Natural killer cell treated with Interleukin-12 subunit alpha and Interleukin-12 subunit beta and Interleukin-15 and Interleukin-18, amount 100 ng/mL, for 72 hours (primary cell): ENCODE results near the gene MTCH1. TPM values are rescaled to one million over a fixed set of nuclear protein-coding genes. Genes with fewer than 3 reads are reported as not detected.

Source experiments
- ATAC-seq, 2 donors: fragments of 150-1000 bp; cut with Tn5 transposase in 1 of 2; sonication (Bioruptor Pico), chemical (Tn5 transposase) in 1 of 2; 2 replicates each; pipeline ENCODE4 v1.10.0; 2021
- DNase-seq: peaks from one replicate; pipeline ENCODE4 v3.0.0; 2022; ENCODE audit warnings: low spot score
- H3K27ac Mint-ChIP-seq, 2 donors: 1 replicate in 1 of 2; 2 replicates in 1 of 2; pipeline ENCODE4 v1.8.0; 2022; ENCODE audit warnings: mixed read lengths in 2 of 2, mild to moderate bottlenecking in 1 of 2, moderate library complexity in 1 of 2
- H3K27me3 Mint-ChIP-seq, 2 donors: 1 replicate in 1 of 2; 2 replicates in 1 of 2; pipeline ENCODE4 v1.8.0; 2022; ENCODE audit warnings: mixed read lengths in 2 of 2
- H3K36me3 Mint-ChIP-seq: one replicate; pipeline ENCODE4 v1.8.0; 2022; ENCODE audit warnings: mixed read lengths
- H3K4me1 Mint-ChIP-seq, 2 donors: 1 replicate in 1 of 2; 2 replicates in 1 of 2; pipeline ENCODE4 v1.8.0; 2022; ENCODE audit warnings: low read depth in 2 of 2, mixed read lengths in 2 of 2, mild to moderate bottlenecking in 1 of 2
- H3K4me3 Mint-ChIP-seq: one replicate; pipeline ENCODE4 v1.8.0; 2022; ENCODE audit warnings: mixed read lengths
- H3K9me3 Mint-ChIP-seq: 2 replicates; pipeline ENCODE4 v1.8.0; 2022; ENCODE audit warnings: mixed read lengths
- total RNA-seq, 2 donors: library from RNA; stranded (reverse); gene quantifications; one replicate each; pipeline ENCODE4 v1.2.3, GENCODE V29; 2022

Gene MTCH1
- total RNA-seq, 2 donors from 2014 or later: 118 to 183 TPM

DNA sequence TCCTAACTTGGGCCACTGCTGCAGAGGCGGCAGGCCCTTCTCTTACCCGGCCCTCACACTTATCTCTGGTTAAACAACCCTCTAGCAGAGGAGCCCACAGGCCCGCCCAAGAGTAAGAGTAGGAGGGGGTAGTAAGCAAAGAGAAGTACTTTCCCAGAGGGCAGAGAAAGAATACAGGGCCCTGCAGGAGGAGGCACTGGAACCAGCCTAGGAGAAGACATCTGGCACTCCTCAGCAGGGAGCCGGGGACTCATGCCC is 10.1 kb downstream of the MTCH1 start:
- Mint-ChIP-seq H3K4me3 (no peak overlapping the region), H3K27ac (peak overlapping the region in 1 of 2 donors; percentile 31)

DNA sequence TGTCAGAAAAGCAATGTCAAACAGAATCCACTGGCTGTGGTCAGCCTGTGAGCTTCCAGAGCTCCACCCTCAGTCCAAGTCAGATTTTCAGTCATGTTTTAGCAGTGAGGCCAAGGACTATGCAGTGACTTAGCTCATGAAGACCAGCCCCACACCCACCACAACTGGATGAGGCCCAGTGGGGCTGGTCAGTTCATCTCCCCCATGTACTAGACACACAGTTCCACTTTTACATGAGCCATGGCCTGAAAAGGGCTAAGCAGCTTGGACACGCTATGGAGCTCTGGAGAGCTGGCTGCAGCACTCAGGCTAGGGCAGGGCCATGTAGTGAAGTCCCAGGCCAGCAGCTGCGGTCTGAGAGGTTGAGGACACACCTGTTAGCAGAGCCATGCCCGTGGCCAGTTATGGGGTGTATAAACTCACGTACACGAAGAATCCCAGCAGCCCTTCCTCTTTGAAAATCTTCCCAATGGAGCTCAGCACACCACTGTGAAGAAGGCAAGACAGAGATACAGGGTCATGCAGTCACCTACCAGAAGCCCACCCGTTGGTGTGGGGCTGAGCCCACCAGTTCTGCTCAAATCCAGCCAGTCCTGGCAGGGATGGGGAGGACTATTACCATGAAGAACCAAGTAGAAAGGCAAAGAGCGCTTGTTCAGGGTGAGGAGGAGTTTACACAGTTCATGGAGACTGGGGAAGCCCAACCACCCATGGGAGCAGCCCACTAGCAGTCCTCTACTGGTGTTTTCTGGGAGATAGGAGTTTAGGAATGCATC is 10.6 kb downstream of the MTCH1 start:
- Mint-ChIP-seq H3K4me3 (no peak overlapping the region), H3K4me1 (peaks cover 4 to 12% of the 10 kb centered on the region in 2 donors), H3K27ac (peak overlapping the region in 1 of 2 donors; percentile 31), H3K9me3 (no peaks in the 10 kb centered on the region), H3K36me3 (no peaks in the 10 kb centered on the region), H3K27me3 (no peaks in the 10 kb centered on the region)
- no peak for DNase-seq
- no peak for ATAC-seq

More for the DNA sequence above, 10.1 kb downstream of the MTCH1 start:
- DNase-seq (no peak), ATAC-seq (no peak)
- Mint-ChIP-seq H3K4me1 (peaks cover 8 to 17% of the 10 kb centered on the region in 2 donors), H3K9me3 (no peaks in the 10 kb centered on the region), H3K27me3 (no peaks in the 10 kb centered on the region), H3K36me3 (no peaks in the 10 kb centered on the region)

DNA sequence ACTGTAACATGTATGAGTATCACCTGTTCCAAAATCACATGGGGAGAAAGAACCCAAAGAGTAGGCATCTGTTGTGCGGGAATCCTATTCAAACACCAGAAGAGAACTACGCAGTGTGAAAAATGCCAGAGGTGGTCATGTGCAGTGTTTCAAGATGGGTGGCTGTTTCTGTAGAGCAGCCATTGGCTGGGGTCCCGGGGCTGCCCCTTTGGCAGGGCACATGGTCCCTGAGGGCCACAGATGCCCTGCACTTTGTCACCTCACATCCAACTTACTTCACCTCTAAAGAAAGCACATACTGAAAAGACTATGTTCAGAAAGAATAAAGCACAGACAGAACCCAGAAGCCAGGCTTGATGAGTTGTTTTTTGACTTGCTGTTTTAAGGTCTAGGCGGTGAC is 12.3 kb downstream of the MTCH1 start:
- peaks cover 0 to 6% of the 10 kb centered on the region in 2 donors for H3K4me1 Mint-ChIP-seq
- H3K27me3 Mint-ChIP-seq: no peaks in the 10 kb centered on the region
- DNase-seq (no peak), ATAC-seq (no peak)
- no peak overlapping the region for H3K27ac Mint-ChIP-seq
- no peak overlapping the region for H3K4me3 Mint-ChIP-seq
- no peaks in the 10 kb centered on the region for H3K9me3 Mint-ChIP-seq
- peaks cover 7% of the 10 kb centered on the region for H3K36me3 Mint-ChIP-seq

DNA sequence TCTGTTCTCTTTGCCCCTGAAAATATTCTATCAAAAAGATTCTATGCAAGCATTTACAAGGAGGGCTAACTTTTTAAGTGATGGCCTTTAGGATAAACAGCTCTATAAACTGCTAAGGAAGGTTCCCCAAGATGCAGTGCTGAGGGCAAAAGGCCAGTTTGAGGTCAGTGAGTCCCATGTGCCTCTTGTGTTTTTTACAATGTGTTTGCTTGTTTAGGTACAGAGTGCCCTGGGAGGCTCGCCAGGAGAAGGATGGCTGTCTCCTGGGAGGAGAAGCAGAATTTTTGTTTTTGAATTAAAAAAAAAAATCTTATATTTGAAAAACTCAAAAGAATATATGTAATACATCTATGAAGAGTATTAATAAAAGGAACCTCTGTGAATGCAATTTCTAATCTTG is 12.8 kb downstream of the MTCH1 start:
- H3K27ac Mint-ChIP-seq: no peak overlapping the region
- H3K36me3 Mint-ChIP-seq: peaks cover 8% of the 10 kb centered on the region
- ATAC-seq (no peak), DNase-seq (no peak)
- peaks cover 0 to 8% of the 10 kb centered on the region in 2 donors for H3K4me1 Mint-ChIP-seq
- H3K4me3 Mint-ChIP-seq: no peak overlapping the region
- H3K27me3 Mint-ChIP-seq: no peaks in the 10 kb centered on the region
- no peaks in the 10 kb centered on the region for H3K9me3 Mint-ChIP-seq

DNA sequence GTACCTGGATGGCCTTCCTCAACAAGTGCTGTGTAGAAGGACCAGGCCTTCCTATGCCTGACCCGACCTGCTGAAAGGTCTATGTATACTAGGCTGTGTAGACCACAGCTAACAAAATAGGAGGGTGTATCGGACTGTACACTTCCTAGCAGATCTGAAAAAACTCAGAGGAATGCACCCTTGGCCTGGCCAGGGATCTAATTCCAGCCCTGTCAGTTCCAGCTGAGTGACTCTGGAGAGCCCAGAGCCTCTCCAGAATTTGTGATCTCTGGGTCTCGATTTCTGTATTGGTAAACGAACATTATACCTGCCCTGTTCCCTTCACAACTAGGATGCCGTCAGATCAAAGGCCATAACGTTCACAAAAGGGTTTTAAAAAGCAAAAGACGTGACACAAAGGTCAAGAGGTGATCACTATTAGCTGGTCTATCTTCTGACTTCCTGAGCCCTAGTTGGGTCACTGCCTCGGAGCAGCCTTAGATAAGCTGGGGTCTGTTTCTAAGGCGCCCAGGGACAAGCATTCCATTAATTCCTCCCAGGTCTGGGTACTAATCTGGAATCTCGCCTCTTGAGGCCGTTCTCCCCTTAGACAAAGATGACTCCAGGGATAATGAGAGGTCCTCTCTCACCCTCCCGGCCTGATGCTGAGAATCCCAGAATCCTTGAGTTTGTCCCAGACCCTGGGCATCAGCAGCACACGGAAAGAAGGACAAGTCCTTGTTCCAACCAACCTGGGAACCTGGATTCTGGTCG is 13.9 kb downstream of the MTCH1 start:
- DNase-seq: no peak
- H3K9me3 Mint-ChIP-seq: no peaks in the 10 kb centered on the region
- ATAC-seq: no peak
- H3K36me3 Mint-ChIP-seq: peaks cover 8% of the 10 kb centered on the region
- no peak overlapping the region for H3K27ac Mint-ChIP-seq
- H3K4me1 Mint-ChIP-seq: peaks cover 0 to 5% of the 10 kb centered on the region in 2 donors
- H3K27me3 Mint-ChIP-seq: no peaks in the 10 kb centered on the region
- no peak overlapping the region for H3K4me3 Mint-ChIP-seq

DNA sequence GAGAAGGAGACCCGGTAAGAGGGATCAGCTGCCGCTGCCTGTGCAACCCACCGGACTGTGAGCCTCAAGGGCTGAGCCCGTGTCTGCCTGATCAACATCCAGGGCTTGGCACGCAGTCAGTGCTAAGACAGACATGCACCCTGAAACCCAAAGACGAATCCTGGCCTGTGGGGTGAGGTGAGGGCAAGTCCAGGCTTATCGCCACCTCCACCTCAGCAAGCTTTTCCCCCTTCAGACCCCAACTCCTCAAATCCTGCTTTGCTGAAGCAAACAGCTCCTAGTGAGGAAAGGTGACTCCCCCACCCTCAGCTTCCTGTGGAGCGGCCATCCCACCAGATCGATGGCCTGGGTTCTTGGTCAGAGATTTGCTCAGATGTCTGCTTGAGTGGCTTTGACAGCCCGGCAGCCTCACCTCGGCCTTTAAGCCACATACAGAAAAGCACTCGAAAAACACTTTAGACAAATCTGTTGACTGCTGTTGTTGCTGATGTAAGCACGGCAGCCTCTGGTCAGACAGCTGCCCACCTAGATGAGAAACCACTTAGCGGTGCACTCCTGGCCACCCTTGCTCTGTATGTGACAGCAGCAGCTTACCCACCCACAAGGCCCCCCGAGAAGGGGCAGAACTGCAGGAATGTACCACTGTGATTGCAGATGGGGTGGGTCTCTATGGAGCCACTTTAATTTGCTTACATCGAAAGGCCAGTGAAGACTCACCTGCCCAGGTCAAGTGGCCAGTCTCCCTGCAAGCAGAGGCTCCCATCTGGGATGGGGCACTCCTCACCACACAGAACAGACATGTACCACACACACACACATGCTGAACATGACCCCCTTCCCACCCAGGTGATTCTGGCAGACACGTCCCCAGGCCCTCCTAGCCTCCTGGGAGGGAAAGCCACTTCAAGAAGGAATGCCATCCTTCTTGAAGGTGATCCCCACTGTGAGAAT is 14.8 kb downstream of the MTCH1 start:
- H3K4me1 Mint-ChIP-seq: peaks cover 0 to 3% of the 10 kb centered on the region in 2 donors
- H3K27me3 Mint-ChIP-seq: no peaks in the 10 kb centered on the region
- H3K27ac Mint-ChIP-seq: no peak overlapping the region
- ATAC-seq: no peak
- H3K9me3 Mint-ChIP-seq: no peaks in the 10 kb centered on the region
- DNase-seq: no peak
- no peak overlapping the region for H3K4me3 Mint-ChIP-seq
- H3K36me3 Mint-ChIP-seq: peaks cover 8% of the 10 kb centered on the region

DNA sequence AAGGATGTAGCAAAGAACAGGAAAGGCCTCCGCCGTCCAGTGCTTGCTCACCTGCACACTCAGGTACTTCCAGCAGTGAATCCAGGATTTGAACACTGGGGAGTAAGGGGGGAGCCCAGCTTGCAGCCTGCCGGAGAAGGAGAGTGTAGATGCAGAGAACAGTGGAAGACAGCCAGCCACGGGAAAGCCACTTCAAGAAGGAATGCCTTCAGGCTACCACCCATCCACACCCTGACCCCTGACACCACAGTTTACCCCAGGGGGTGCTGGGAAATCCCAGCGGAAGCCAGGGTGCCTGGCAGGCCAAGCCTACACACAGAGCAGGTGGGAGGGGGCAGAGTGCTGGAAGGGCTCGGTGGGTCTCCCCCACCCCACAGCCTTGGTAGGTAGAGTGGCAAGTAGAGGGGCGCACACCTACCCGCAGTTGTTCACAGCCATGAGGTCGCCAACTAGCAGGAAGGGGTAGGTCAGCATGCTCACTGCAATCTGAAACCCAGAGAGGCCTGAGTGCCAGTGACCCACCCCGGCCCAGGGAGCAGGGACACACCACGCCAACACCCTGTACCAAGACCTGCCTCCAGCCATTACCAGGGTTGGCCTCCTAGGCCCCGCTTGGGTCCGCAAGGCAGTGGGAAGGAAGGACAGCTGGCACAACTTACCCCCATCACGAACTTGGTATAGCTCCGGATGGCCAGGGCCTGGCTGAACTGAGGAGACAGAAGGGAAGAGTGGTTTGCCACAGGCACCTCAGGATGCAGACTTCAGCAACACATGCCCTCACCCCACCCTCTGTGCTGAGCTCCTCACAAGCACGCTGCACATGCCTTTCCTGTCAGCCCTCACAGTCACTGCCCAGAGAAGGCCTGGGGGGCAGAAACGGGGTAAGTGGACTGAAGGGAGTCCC is 15.8 kb downstream of the MTCH1 start:
- Mint-ChIP-seq H3K9me3 (no peaks in the 10 kb centered on the region), H3K4me1 (peaks cover 0 to 3% of the 10 kb centered on the region in 2 donors), H3K36me3 (peaks cover 8% of the 10 kb centered on the region), H3K27me3 (no peaks in the 10 kb centered on the region), H3K27ac (no peak overlapping the region), H3K4me3 (no peak overlapping the region)
- DNase-seq (no peak), ATAC-seq (no peak)

DNA sequence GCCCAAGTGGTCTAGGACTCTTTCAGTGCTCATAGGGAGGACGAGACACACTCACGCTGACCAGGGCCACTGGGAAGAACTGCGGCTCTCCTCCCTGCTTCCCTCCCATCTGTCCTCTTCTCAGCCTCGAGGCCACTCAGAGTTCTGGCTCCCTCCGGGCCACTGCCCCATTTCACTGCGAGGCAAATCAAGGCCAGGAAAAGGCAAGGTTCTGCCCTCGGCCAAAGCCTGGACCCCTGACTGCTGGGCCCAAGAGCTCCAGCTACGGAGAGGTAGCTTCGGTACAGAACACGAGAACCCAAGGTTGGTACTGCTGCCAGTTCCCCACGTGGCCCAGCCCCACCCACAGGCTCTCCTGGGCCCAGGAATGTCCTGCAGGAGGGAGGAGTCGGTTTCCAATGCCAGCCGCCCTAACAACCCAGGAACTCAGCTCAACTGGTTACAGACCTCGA is 16.7 kb downstream of the MTCH1 start:
- no peak overlapping the region for H3K27ac Mint-ChIP-seq
- no peak overlapping the region for H3K4me3 Mint-ChIP-seq
- no peaks in the 10 kb centered on the region for H3K27me3 Mint-ChIP-seq
- no peaks in the 10 kb centered on the region for H3K9me3 Mint-ChIP-seq
- DNase-seq: no peak
- H3K36me3 Mint-ChIP-seq: peaks cover 8% of the 10 kb centered on the region
- ATAC-seq: no peak
- H3K4me1 Mint-ChIP-seq: peaks cover 0 to 6% of the 10 kb centered on the region in 2 donors

DNA sequence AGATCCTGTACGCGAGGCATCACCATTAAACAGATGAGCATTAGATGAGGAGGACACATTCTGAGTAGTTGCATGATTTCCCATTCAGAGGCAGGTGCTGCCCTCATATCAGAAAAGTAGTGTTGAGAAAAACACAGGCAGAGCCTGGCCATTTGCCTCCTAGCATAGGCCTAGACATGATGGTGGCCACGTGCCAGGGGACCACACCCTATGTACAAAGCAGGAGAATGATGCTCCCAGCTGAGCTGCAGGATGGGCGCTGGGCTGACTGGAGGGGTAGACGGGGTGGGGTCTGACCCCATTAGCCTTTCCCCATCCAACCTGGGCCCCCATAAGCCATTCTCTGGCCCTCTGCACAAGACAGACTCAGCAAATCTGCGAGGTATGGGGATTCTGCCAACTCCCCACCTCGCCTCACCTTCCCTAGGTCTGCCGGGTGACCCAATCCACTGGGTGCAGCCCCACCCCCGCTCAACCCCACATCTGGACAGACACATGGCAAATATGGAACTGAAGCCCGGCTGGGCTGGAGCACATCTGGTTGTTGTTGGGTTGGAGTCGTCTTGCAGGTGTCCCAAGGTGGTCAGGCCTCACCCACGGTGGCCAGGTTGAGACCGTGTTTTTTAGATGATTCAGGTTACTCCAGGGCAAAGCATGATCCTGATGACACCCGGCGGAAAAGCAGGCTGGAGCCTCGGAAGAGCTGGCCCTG is 17.6 kb downstream of the MTCH1 start:
- H3K4me1 Mint-ChIP-seq: peaks cover 2 to 11% of the 10 kb centered on the region in 2 donors
- peak; percentile 63 for DNase-seq
- H3K27ac Mint-ChIP-seq: no peak overlapping the region
- H3K27me3 Mint-ChIP-seq: no peaks in the 10 kb centered on the region
- no peaks in the 10 kb centered on the region for H3K9me3 Mint-ChIP-seq
- peaks cover 8% of the 10 kb centered on the region for H3K36me3 Mint-ChIP-seq
- no peak overlapping the region for H3K4me3 Mint-ChIP-seq
- no peak for ATAC-seq

DNA sequence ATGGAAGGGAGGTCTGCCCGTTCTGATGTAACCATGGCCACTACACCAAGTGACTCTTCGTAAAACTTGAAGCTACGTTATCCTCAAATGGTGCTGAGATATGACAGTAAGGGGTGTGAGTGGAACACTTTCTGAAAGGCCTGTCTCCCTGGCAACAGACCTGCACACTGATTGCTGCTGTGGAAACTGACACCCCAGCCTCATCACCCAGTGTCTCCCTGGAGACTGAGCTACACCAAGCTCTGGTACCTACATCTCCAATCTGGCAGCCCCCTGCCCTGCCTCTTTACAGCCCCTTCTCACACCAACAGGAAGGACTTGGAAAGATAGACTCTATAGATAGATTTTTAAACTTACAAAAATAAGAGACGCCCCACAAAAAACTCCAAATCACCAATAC is 18.2 kb downstream of the MTCH1 start:
- H3K4me3 Mint-ChIP-seq: no peak overlapping the region
- DNase-seq: no peak
- no peak for ATAC-seq
- H3K9me3 Mint-ChIP-seq: no peaks in the 10 kb centered on the region
- no peak overlapping the region for H3K27ac Mint-ChIP-seq
- H3K4me1 Mint-ChIP-seq: peaks cover 9 to 18% of the 10 kb centered on the region in 2 donors
- H3K36me3 Mint-ChIP-seq: peaks cover 8% of the 10 kb centered on the region
- no peaks in the 10 kb centered on the region for H3K27me3 Mint-ChIP-seq

DNA sequence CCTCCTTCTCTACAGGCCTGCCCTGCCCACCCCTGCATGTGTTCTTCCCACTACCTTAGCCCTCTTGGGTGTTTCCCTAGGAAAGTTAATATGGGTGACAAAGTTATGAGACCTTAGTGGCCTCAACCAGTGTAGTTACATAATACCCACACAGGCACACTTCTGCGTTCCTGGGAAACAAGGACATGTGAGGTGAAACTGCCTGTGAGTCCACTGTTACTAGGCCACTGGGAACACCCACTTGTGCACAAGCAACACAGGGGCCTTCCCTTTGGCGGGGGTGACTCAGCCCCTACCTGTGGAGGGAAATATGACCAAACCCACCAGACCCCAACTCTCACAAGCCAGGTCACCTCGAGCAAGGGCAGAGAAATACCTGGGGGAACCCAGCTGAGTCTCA is 18.7 kb downstream of the MTCH1 start:
- DNase-seq (no peak), ATAC-seq (no peak)
- Mint-ChIP-seq H3K27me3 (no peaks in the 10 kb centered on the region), H3K9me3 (no peaks in the 10 kb centered on the region), H3K4me3 (no peak overlapping the region), H3K27ac (no peak overlapping the region), H3K36me3 (peaks cover 8% of the 10 kb centered on the region), H3K4me1 (peaks cover 10 to 20% of the 10 kb centered on the region in 2 donors)

DNA sequence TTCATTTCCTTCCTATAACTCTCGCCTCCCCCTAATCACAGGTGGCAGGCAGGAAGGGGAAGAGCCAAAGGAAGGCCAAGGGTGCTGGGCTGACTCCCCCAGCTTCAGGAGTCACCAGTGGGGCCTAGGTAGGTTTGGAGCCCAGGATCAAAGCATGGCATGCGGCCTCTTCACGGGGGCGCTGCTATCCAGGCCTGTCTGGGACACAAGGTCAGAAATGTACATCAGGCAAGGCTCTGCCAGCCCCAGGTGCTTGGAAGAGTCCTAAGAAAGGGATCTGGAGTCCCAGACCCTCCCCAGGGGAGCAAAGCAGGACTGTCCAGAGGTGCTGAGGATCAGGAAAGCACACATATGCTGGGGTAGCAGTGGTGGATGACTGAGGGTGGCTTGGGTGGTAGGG is 21.1 kb downstream of the MTCH1 start:
- ATAC-seq (no peak), DNase-seq (no peak)
- peaks cover 0 to 7% of the 10 kb centered on the region in 2 donors for H3K27me3 Mint-ChIP-seq
- no peaks in the 10 kb centered on the region for H3K9me3 Mint-ChIP-seq
- peaks cover 8% of the 10 kb centered on the region for H3K36me3 Mint-ChIP-seq
- peaks cover 10 to 22% of the 10 kb centered on the region in 2 donors for H3K4me1 Mint-ChIP-seq
- peak overlapping the region in 1 of 2 donors; percentile 45 for H3K27ac Mint-ChIP-seq
- H3K4me3 Mint-ChIP-seq: no peak overlapping the region
